Endothelial cell of umbilical vein (primary cell): Measurements from ENCODE around the gene PHKG2. TPM values are rescaled to one million over a fixed set of nuclear protein-coding genes. Genes with fewer than 3 reads are reported as not detected.

ENCODE experiments used
- BruUV-seq: library from RNA; stranded (reverse); fragments of 400-500 nt; replicated peaks from 2 replicates; lab custom pipeline; 2021; lab: Mats Ljungman, UMichigan
- CTCF ChIA-PET: fragments of 300-600, 350-600 bp; sonication (Branson Sonifier 250); formaldehyde crosslinking; loops from one replicate; lab custom pipeline; 2021; ENCODE audit warnings: antibody characterized with exemption, inconsistent platforms; lab: Charles Lee
- POLR2A ChIA-PET: fragments of 300-600, 350-600 bp; sonication (Branson Sonifier 250); formaldehyde crosslinking; loops from one replicate; lab custom pipeline; 2021; ENCODE audit warnings: antibody characterized with exemption, inconsistent platforms; lab: Charles Lee
- DNase-seq: peaks from one replicate; pipeline ENCODE4 v3.0.0-alpha.2; 2011; ENCODE audit warnings: low read depth, low spot score
- FAIRE-seq: peaks from 2 replicates; lab custom pipeline; 2011; peaks lifted over from hg19 to GRCh38; lab: Jason Lieb, UNC
- H2AFZ ChIP-seq: 2 replicates; pipeline ENCODE4 v1.6.0; 2012; ENCODE audit warnings: low read depth, low read length, control low read depth, inconsistent platforms
- H3K27ac ChIP-seq: 2 replicates; pipeline ENCODE4 v1.5.1; 2011; ENCODE audit warnings: low read depth, mild to moderate bottlenecking, control low read depth, low read length, moderate library complexity; ENCODE audit not compliant: insufficient read depth
- H3K27me3 ChIP-seq, 2 experiments: 2 replicates each; pipeline versions ENCODE4 v1.6.0 to v1.6.1; 2011; ENCODE audit warnings: low read length in 2 of 2, mixed read lengths in 1 of 2; ENCODE audit not compliant: control insufficient read depth in 2 of 2, insufficient read depth in 2 of 2
- H3K36me3 ChIP-seq, 2 experiments: 2 replicates in 1 of 2; 3 replicates in 1 of 2; pipeline ENCODE4 v1.5.1; 2011; ENCODE audit warnings: low read length in 2 of 2, mild to moderate bottlenecking in 1 of 2, moderate library complexity in 1 of 2; ENCODE audit not compliant: control insufficient read depth in 2 of 2, insufficient read depth in 2 of 2; ENCODE audit errors: extremely low read depth in 1 of 2
- H3K4me1 ChIP-seq: 3 replicates; pipeline ENCODE4 v1.5.1; 2011; ENCODE audit warnings: mild to moderate bottlenecking, low read length; ENCODE audit not compliant: control insufficient read depth, insufficient read depth; ENCODE audit errors: extremely low read depth
- H3K4me2 ChIP-seq: 2 replicates; pipeline ENCODE4 v1.6.1; 2011; ENCODE audit warnings: low read length, control low read depth, mixed read lengths; ENCODE audit not compliant: insufficient read depth
- H3K4me3 ChIP-seq, 3 experiments: fragments of 200-600 bp in 1 of 3; sonication (generic), shearing (Covaris generic) in 1 of 3; replicated peaks in 1 of 3; 2 replicates each; pipeline ENCODE4 v1.5.1; 2011 to 2016; ENCODE audit warnings: control low read depth in 3 of 3, low read length in 3 of 3, mild to moderate bottlenecking in 2 of 3, inconsistent platforms in 1 of 3, low read depth in 1 of 3, moderate library complexity in 1 of 3; ENCODE audit not compliant: insufficient read depth in 1 of 3
- H3K79me2 ChIP-seq: 2 replicates; pipeline ENCODE4 v1.6.0; 2012; ENCODE audit warnings: low read length, inconsistent platforms; ENCODE audit not compliant: control insufficient read depth, insufficient read depth
- H3K9ac ChIP-seq: replicated peaks from 2 replicates; pipeline ENCODE3; 2011; ENCODE audit warnings: low read length, control low read depth; ENCODE audit not compliant: insufficient read depth; ENCODE audit errors: extremely low read depth
- H3K9me1 ChIP-seq: replicated peaks from 3 replicates; pipeline ENCODE4 v1.6.0; 2011; ENCODE audit warnings: mild to moderate bottlenecking, low read length; ENCODE audit not compliant: control insufficient read depth, insufficient read depth; ENCODE audit errors: extremely low read depth
- H3K9me3 ChIP-seq: replicated peaks from 2 replicates; pipeline ENCODE4 v1.5.1; 2012; ENCODE audit warnings: low read length, inconsistent platforms; ENCODE audit not compliant: control insufficient read depth, insufficient read depth
- H4K20me1 ChIP-seq: replicated peaks from 2 replicates; pipeline ENCODE3; 2011; ENCODE audit warnings: mild to moderate bottlenecking, low read length; ENCODE audit not compliant: control insufficient read depth, insufficient read depth; ENCODE audit errors: extremely low read depth
- CTCF ChIP-seq, 2 donors: IDR thresholded peaks; 1 replicate in 1 of 2; 2 replicates in 1 of 2; pipeline ENCODE4 v1.5.1; 2011; ENCODE audit warnings: low read length in 2 of 2, mild to moderate bottlenecking in 2 of 2, moderate library complexity in 2 of 2, control low read depth in 1 of 2, inconsistent platforms in 1 of 2, low read depth in 1 of 2; ENCODE audit not compliant: insufficient read depth in 1 of 2; ENCODE audit errors: extremely low read depth in 1 of 2
- EZH2 ChIP-seq: IDR thresholded peaks from 2 replicates; pipeline ENCODE4 v1.6.1; 2012; ENCODE audit warnings: borderline replicate concordance, low read depth, mild to moderate bottlenecking, moderate library complexity, low read length, inconsistent platforms; ENCODE audit not compliant: severe bottlenecking
- FOS ChIP-seq: IDR thresholded peaks from 2 replicates; pipeline ENCODE4 v1.6.1; 2011; ENCODE audit warnings: mild to moderate bottlenecking, low read length, moderate library complexity, borderline replicate concordance; ENCODE audit not compliant: insufficient read depth
- GATA2 ChIP-seq: IDR thresholded peaks from 2 replicates; pipeline ENCODE4 v1.7.0; 2011; ENCODE audit warnings: low read depth, mild to moderate bottlenecking, moderate library complexity, mixed read lengths, low read length; ENCODE audit not compliant: insufficient read length, insufficient read depth
- JUN ChIP-seq: IDR thresholded peaks from 2 replicates; pipeline ENCODE4 v1.6.1; 2011; ENCODE audit warnings: borderline replicate concordance, low read depth; ENCODE audit not compliant: insufficient read length, insufficient read depth
- MAX ChIP-seq: IDR thresholded peaks from 2 replicates; pipeline ENCODE4 v1.6.1; 2011; ENCODE audit not compliant: insufficient read depth, insufficient read length
- MYC ChIP-seq: IDR thresholded peaks from one replicate; pipeline ENCODE4 v1.6.1; 2011; ENCODE audit warnings: mild to moderate bottlenecking, low read depth, low read length
- POLR2A ChIP-seq: IDR thresholded peaks from 2 replicates; pipeline ENCODE4 v1.6.1; 2012; ENCODE audit warnings: low read depth, mild to moderate bottlenecking, control low read depth, low read length
- POLR2AphosphoS5 ChIP-seq: IDR thresholded peaks from 2 replicates; pipeline ENCODE4 v1.6.1; 2012; ENCODE audit warnings: low read depth, mild to moderate bottlenecking, control low read depth, low read length, moderate library complexity; ENCODE audit not compliant: insufficient read depth
- dilution Hi-C: fragments of 300-500 bp; cut with MboI; formaldehyde crosslinking; loops from one replicate; pipeline ENCODE4 v1.15.0; 2019; ENCODE audit warnings: low sequenced_read_pairs; ENCODE audit not compliant: extremely low pct_ligation_motif_present
- intact Hi-C: fragments of 100-400 bp; cut with micrococcal nuclease; formaldehyde crosslinking; loops from one replicate; pipeline ENCODE4 v1.10.0; 2022
- polyA plus RNA-seq, 4 experiments: library from polyadenylated mRNA; depleted of rRNA in 3 of 4; stranded (reverse) in 3 of 4; unstranded in 1 of 4; fragments of >200 nt; gene quantifications; 2 replicates each; pipeline versions ENCODE4 v1.2.1 to v1.2.3, GENCODE V29; 2011 to 2012; ENCODE audit warnings: missing spikeins in 1 of 4
- total RNA-seq: library from RNA; stranded (reverse); gene quantifications from 2 replicates; pipeline ENCODE4 v1.2.3, GENCODE V29; 2021

The PHKG2 gene
- total and polyA plus RNA-seq, 2 donors (not counting 3 experiments of a cell fraction or from before 2014, with no cell fraction given): 33.0 to 48.8 TPM

- H3K36me3 ChIP-seq: peaks cover 15 to 36% of the 10 kb centered on the region in 2 experiments
- no peaks in the 10 kb centered on the region for H3K27me3 ChIP-seq
- POLR2A ChIA-PET: no interaction called here
- TF ChIP-seq JUN (no peak), FOS (no peak), POLR2A (no peak), GATA2 (no peak), EZH2 (no peak), CTCF (IDR thresholded peaks at IDR 0.05; ENCODE audit: extremely low read depth in 1 of 2, insufficient read depth in 1 of 2, low read depth in 1 of 2, low read length in 2 of 2) (no peak), POLR2AphosphoS5 (no peak), MAX (no peak), MYC (no peak)
- H3K9ac ChIP-seq: peak overlapping the region; percentile 78
- H4K20me1 ChIP-seq: no peaks in the 10 kb centered on the region
- H3K9me3 ChIP-seq: no peaks in the 10 kb centered on the region
- H3K79me2 ChIP-seq: peaks cover 22% of the 10 kb centered on the region
- FAIRE-seq (no peak), DNase-seq (peak; percentile 11)
- BruUV-seq: no TSS peak
- peak overlapping the region; percentile 47 for H3K27ac ChIP-seq
- intact Hi-C loops (loop anchor here (1.0 to 5.0 kb wide), 4 partner anchors 13 to 159 kb away; partner anchors contain the start of genes FBXL19 and PHKG2), dilution Hi-C loops (no loop called here)
- H2AFZ ChIP-seq: no peak overlapping the region
- H3K4me2 ChIP-seq: peak overlapping the region; percentile 90
- peaks cover 15% of the 10 kb centered on the region for H3K4me1 ChIP-seq
- no peaks in the 10 kb centered on the region for H3K9me1 ChIP-seq
- CTCF ChIA-PET: interaction anchor here (0.8 kb wide), 1 partner anchor 8 kb away, joined by 3 read pairs; no protein-coding TSS in a partner anchor
- peak overlapping the region; percentile 19 to 87 (median 75) for H3K4me3 ChIP-seq
These were observed 14.9 kb downstream of the PHKG2 start for GRCh38 chr16:30762991-30763725.
